Right atrium auricular region (tissue), 2 donors: ENCODE measurements around the gene GPRC5C. TPM values are rescaled to one million over a fixed set of nuclear protein-coding genes. Genes with fewer than 3 reads are reported as not detected.

Experiments used
- DNase-seq: peaks from one replicate; pipeline ENCODE4 v3.0.0-alpha.2; 2019; ENCODE audit warnings: low spot score
- H3K27ac ChIP-seq, 2 donors: fragments of 200-600 bp; sonication (generic); 1 replicate in 1 of 2; 2 replicates in 1 of 2; pipeline ENCODE4 v1.5.1; 2016 to 2019
- H3K27me3 ChIP-seq, 2 donors: fragments of 200-600 bp; sonication (generic); one replicate each; pipeline versions ENCODE4 v1.5.1 to v1.6.0; 2017 to 2019
- H3K36me3 ChIP-seq: fragments of 200-600 bp; sonication (generic); one replicate; pipeline ENCODE4 v1.5.1; 2016
- H3K4me1 ChIP-seq, 2 donors: fragments of 200-600 bp; sonication (generic); one replicate each; pipeline versions ENCODE4 v1.5.1 to v1.6.0; 2017 to 2019
- H3K4me3 ChIP-seq, 2 donors: fragments of 200-600 bp; sonication (generic); 1 replicate in 1 of 2; 2 replicates in 1 of 2; pipeline ENCODE4 v1.5.1; 2017 to 2019; ENCODE audit warnings: mild to moderate bottlenecking in 1 of 2, moderate library complexity in 1 of 2
- H3K9me3 ChIP-seq, 2 donors: fragments of 200-600 bp; sonication (generic); one replicate each; pipeline ENCODE4 v1.5.1; 2019
- CTCF ChIP-seq, 2 donors: fragments of 200-600 bp; sonication (generic); IDR thresholded peaks; one replicate each; pipeline ENCODE4 v1.5.1; 2019; ENCODE audit warnings: antibody characterized with exemption in 2 of 2
- total RNA-seq, 2 donors: library from RNA; depleted of rRNA; stranded (reverse); fragments of >200 nt; gene quantifications; one replicate each; pipeline ENCODE4 v1.1.0, GENCODE V29; 2016

Gene GPRC5C
- total RNA-seq, 2 donors from 2014 or later, result 39.0 to 48.0 TPM

GRCh38 chr17:74439691-74440567, 8.0 kb downstream of the GPRC5C start:
- H3K4me1 ChIP-seq, result peaks cover 0 to 36% of the 10 kb centered on the region in 2 donors
- no peak overlapping the region for H3K27ac ChIP-seq

GRCh38 chr17:74441537-74441936, 9.6 kb downstream of the GPRC5C start:
- H3K4me1 ChIP-seq, result peaks cover 0 to 48% of the 10 kb centered on the region in 2 donors
- no peak overlapping the region for H3K27ac ChIP-seq
- no peak for DNase-seq
- no peak overlapping the region for H3K4me3 ChIP-seq
- no peak for TF ChIP-seq CTCF (IDR thresholded peaks at IDR 0.05)
- H3K9me3 ChIP-seq, result peaks cover 0 to 9% of the 10 kb centered on the region in 2 donors
- H3K27me3 ChIP-seq, result no peaks in the 10 kb centered on the region
- H3K36me3 ChIP-seq, result peaks cover 8% of the 10 kb centered on the region

More at GRCh38 chr17:74439691-74440567, 8.0 kb downstream of the GPRC5C start:
- Histone ChIP-seq H3K36me3 (peaks cover 8% of the 10 kb centered on the region), H3K27me3 (no peaks in the 10 kb centered on the region), H3K9me3 (peaks cover 0 to 9% of the 10 kb centered on the region in 2 donors), H3K4me3 (no peak overlapping the region)
- no peak for DNase-seq
- TF ChIP-seq CTCF (IDR thresholded peaks at IDR 0.05), result no peak

DNA sequence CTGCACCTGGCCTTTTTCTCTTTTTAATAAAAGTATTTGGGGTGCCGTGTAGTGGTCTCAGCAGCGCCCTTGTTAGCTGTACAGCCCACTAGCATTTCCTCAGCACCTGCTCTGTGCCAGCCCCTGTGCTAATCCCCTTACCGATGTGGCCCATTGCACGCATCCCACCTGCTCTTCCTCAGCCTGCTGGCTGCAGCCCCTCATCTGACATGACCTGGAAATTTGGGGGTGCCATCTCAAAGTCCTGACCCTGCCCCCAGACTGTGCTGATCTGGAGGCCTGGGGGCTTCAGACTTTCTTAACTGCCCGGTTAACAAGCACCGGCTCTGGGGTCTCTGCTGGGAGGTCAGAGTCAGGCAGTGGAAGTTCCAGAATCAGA, 10.4 kb downstream of the GPRC5C start:
- no peak for DNase-seq
- Histone ChIP-seq H3K27ac (peak overlapping the region; percentile 86 to 94), H3K27me3 (no peaks in the 10 kb centered on the region), H3K36me3 (peaks cover 8% of the 10 kb centered on the region), H3K9me3 (peaks cover 0 to 8% of the 10 kb centered on the region in 2 donors), H3K4me3 (peak overlapping the region in 1 of 2 donors; percentile 38), H3K4me1 (peaks cover 0 to 55% of the 10 kb centered on the region in 2 donors)
- no peak for TF ChIP-seq CTCF (IDR thresholded peaks at IDR 0.05)

- H3K27ac ChIP-seq, result peak overlapping the region; percentile 86 to 94
- H3K27me3 ChIP-seq, result no peaks in the 10 kb centered on the region
- H3K36me3 ChIP-seq, result peaks cover 8% of the 10 kb centered on the region
- DNase-seq, result peak; percentile 91
- TF ChIP-seq CTCF (IDR thresholded peaks at IDR 0.05), result no peak
- peaks cover 0 to 2% of the 10 kb centered on the region in 2 donors for H3K9me3 ChIP-seq
- peak overlapping the region; percentile 15 to 38 for H3K4me3 ChIP-seq
- peaks cover 0 to 59% of the 10 kb centered on the region in 2 donors for H3K4me1 ChIP-seq
Observed at GRCh38 chr17:74442670-74443515, 11.0 kb downstream of the GPRC5C start.

GRCh38 chr17:74443516-74444296, 11.8 kb downstream of the GPRC5C start:
- Histone ChIP-seq H3K4me3 (peak overlapping the region in 1 of 2 donors; percentile 38), H3K27me3 (no peaks in the 10 kb centered on the region), H3K9me3 (no peaks in the 10 kb centered on the region), H3K4me1 (peaks cover 0 to 59% of the 10 kb centered on the region in 2 donors), H3K36me3 (peaks cover 8% of the 10 kb centered on the region), H3K27ac (peak overlapping the region; percentile 86 to 94)
- no peak for TF ChIP-seq CTCF (IDR thresholded peaks at IDR 0.05)
- DNase-seq, result no peak
